Ramos (cell line): ENCODE measurements around the gene NACC1.
"Not testable (repeated sequence)": the region's sequence is repeated elsewhere in the genome, so short reads cannot be mapped to it uniquely, and the experiment has no call there.

Experiments
- in situ Hi-C: fragments of 300-500 bp; cut with MboI; formaldehyde crosslinking; loops from one replicate; pipeline ENCODE4 v1.14.3; 2022; ENCODE audit warnings: low sequenced_read_pairs; ENCODE audit not compliant: unreplicated experiment

NACC1 gene

DNA sequence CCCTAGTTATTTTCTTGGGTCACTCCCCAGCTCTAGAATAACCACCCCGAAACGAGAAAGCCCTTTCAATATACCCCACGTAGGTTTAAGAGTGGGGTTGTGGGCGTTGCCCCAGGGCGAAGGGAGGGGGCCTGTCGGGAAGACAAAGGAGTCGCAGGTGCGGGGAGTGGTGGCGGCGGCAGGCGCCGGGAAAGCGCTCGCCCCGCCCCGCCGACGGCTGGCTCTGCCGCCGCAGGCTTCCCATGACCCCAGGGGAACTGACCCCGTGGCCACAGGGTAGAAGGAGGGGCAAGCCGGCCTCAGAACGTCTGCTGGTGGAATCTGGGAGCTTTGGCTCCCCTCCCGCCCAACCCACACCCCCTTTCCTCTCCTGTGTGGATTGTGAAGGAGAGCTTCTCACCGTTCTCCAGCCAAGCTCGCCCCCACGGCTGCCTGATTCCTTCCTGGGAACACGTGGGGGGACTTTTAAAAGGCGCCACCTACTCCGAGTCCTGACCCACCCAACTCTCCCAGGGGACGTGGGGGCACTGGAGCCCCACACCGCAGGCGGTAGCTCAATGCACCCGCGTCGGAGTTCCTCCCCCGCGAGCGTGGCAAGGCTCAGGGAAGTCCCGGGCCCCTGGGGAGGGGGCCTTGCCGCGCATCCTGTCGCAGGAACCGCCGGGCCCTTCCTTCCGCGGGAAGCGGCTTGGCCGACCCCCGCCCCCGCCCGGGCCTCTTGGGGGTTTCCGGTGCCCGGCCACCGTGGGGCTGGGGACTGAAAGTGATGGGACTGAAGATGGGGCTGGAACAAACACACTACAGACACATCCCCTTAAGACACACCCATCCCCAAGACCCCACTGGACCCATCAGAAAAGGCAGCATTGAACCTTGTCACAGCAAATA, 37.7 kb downstream of the NACC1 start:
- in situ Hi-C loops = no loop called here

DNA sequence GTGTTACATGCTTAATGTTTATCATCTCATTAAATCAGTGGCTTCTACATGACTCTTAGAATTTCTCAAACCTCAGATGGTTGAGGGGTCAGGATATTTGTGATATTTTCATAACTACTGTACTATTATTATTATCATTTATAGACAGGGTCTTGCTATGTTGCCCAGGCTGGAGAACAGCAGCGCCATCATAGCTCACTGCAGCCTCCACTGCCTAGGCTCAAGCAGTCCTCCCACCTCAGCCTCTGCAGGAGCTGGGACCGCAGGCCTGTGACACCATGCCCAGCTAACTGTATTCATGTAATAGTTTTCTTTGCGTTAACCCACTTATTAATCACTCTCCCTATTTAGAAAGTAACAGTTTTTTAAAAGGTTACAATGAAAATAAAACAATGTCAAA, 41.6 kb downstream of the NACC1 start:
- in situ Hi-C loops = no loop called here

DNA sequence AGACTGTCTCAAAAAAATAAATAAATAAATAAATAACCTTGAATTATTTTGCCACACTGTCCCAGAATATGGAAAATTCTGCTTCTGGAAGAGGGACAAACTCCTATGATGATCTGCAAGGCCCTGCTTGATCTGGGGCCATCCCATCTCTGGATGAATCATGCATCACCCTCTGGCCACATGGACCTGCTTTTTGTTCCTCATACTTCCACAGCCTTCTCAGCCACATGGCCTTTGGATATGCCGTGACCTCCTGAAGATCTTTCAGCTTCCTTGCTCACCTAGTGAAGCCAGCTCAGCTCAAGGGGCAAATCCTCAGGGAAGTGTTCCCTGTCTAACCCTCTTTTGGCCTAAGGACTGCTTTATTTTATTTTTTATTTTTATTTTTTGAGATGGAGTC, 42.5 kb downstream of the NACC1 start:
- in situ Hi-C loops = no loop called here

DNA sequence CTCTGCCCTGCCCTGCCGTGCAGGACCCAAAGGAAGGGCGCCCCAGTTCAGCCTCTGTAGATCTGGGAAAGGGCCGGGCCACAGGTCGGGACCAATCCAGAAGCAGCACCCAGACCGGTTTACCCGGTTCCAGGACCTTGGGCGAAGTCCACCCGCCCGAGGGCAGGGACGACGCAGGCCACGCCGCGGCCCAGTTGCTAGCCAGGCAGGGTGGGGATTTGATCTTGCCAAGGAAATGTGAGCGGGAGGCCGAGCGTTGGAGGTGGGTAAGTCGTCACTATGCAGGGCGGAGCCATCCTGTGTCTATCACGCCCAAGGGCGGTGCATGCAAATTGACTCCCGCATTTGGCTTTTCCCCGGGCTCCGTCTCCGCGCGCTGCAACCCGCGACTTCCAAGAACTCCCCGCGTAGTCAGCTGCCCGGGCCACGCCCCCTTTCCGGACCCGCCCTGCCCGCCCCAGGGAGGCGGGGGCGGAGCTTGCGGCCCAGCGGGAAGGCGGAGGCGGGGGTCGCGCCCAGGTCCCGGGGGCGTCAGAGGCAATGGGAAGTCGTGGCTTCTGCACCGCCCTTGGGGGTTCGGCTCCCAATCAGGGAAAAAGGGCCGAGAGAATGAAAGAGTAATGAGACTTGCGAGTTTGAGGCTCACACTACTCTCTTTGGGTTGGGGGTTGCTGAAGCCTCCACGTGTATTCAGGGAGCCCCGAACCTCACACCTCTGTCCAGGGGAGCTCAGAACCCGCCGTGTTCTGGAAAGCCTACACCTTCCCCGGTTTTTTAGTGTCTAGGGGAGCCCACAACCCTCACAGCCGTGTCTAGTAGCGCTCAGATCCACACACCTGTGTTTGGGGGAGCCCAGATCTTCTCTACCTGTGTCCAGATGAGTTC, 44.9 kb downstream of the NACC1 start:
- in situ Hi-C loops = no loop called here

DNA sequence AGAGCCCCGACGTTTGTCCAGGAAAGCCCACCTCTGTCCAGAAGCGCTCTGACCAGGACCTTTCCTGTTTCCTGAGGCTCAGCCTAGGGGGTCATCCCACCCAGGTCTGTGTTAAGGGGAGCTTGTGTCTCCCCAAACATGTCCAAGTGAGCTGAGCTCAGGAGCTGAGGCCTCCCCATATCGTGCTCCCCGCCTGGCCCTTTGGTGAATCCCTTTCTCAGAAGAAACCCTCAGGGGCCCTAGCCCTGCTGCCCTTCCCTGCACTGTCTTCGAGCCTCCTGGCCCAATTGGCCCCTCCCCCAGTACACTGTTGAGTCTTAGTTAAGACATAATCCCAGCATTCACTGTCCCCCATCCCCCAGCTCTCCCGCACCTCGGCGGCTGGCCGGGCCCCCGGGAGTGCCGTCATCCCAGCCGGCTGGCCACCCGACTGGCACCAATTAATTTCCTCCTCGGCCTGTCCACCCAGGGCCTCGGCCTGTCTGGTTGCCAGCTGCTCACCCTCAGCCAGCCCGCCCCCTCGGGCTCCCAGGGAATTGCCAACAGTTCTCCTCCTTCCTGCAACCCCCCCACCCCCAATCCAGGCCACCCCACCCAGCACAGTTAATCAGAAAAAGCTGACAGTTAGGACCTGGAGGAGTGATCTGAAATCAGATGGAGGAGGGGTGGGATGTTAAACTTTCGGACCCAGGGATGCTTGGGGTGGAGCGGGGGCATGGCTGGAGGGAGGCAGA, 45.7 kb downstream of the NACC1 start:
- in situ Hi-C loops = no loop called here

DNA sequence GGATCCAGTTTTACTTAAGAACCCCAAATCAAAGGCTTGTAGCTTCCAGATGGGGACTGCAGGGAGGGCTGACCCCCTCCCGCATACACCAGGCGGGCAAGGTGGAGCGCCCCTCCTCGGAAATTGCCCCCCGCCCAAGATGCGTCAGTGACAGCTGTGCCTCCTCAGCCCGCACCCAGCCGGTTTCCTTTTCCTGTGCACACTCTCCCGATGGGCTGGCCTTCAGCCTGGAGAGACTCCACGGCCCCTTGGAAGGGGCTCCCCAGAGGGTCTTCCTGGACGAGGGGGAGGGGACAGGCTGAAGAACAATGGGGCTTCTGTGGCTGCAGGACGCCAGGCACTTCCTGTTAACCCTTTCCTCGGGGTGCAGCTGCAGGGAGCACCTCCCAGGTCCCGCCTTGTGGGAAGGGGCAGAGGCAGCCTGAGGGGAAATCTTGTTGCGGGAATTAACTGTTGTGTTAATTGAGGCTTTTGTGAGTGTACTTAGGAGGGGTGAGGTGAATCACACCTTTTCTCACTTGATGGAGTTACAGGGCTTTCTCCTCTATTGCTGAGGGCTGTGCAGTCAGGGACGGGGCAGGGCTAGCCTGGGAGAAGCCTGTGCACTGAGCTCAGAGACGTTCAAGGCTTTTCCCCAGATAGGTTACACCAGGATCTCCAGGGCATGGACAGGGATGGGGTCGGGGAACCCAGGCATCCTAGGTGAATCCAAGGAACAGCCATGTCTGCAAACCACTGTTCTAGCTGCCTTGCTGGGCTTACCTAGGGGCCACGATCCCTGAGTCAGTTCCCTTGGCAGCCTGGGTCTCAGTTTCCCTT, 46.5 kb downstream of the NACC1 start:
- in situ Hi-C loops = no loop called here

DNA sequence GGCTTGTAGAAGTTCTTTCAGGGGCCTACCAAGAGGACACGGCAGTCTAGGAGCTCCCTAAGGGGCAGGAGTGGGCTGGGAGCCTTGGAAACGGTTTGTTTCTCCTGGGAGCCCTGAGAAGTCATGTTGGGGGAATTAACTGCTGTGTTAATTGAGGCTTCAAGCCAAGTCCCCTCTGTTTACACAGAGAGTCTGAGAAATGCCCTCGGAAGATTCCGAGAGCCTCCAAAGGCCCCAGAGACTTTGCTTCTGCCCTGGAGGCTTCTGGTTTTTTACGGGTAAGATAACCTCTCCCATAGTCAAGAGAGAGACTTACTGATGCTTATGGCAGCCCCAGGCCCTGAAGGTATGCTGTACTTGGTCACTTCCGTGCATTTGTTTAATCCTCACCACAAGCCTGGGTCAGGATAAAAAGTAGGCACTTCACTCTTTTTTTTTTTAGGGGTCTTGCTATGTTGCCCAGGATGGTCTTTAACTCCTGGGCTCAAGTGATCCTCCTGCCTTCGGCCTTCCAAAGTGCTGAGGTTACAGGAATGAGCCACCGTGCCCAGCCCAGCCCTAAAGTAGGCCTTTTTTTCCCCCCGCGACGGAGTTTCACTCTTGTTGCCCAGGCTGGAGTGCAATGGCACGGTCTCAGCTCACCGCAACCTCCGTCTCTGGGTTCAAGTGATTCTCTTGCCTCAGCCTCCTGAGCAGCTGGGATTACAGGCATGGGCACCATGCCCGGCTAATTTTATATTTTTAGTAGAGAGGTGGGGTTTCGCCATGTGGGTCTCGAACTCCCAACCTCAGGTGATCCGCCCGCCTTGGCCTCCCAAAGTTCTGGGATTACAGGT, 47.3 kb downstream of the NACC1 start:
- in situ Hi-C loops = no loop called here

DNA sequence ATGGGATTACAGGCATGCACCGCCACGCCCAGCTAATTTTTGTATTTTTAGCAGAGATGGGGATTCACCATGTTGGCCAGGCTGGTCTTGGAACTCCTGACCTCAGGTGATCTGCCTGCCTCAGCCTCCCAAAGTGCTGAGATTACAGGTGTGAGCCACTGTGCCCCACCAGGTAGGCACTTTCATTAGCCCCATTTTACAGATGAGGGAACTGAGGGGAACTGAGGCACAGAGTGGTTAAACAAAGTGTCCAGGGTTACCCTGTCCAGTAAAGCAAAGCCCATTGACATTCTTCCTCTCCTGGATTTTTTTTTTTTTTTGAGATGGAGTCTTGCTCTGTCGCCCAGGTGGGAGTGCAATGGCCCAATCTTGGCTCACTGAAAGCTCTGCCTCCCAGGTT, 48.1 kb downstream of the NACC1 start:
- in situ Hi-C loops = not testable (repeated sequence)

DNA sequence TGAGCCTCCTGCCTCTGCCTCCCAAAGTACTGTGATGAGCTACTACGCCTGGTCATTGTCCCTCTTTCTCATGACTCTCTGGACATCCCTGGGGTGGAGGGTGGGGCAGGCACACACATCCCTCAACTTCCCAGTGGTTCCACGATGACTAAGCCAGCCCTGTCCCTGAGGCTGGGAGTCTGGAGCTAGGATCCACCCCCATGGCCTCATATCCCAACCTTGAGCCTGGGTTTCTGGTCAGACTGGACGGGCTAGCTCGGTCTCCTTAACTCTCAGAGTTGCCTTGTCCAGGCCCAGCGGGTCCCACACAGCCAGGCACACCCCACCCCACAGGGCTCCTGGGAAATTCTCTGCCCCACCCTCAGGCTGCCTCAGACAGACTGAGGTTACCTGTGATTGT, 51.7 kb downstream of the NACC1 start:
- in situ Hi-C loops = no loop called here

DNA sequence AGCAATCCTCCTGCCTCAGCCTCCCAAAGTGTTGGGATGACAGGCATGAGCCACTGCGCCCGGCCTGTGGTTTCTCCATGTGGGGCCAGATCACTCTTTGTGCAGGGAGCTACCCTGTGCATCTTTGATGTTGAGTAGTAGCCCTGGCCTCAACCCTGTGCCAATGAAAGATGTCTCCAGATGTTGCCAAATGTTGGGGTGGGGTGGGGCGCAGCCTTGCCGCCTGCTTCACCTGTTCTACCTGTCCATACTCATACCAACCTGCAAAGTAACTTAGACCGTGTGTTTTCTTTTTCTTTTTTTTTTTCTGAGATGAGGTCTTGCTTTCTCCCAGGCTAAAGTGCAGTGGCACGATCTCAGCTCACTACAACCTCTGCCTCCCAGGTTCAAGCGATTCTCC, 53.1 kb downstream of the NACC1 start:
- in situ Hi-C loops = no loop called here

DNA sequence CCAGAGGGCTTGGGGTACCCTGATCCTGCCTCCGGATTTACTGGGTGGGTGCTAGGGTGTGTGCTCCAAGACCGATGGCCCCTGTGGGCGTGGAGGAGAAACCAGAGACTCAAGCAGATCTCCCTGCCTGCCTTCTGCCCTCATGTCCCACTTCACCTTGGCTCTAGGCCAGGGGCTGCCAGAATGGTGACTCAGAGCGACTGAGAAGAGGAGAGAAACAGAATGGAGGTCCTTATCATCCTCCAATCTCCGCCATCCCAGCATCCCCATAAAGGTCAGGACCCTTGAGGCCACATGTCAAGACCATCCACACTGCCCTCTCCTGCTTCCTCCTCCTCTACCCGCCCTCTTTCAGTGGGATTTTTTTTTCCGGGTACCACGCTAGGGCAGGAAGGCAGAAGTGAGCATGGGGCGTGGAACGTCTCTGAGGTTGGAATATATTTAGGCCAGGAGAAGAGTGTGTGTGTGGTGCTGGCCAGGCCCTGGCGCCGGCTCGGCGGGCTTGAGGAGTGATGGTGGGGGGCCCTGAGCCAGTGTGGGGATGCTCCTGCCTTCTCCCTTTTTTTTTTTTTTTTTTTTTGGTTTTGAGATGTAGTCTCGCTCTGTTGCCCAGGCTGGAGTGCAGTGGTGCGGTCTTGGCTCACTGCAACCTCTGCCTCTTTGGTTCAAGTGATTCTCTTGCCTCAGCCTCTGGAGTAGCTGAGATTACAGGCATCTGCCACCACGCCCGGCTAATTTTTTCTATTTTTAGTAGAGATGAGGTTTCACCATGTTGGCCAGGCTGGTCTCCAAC, 54.5 kb downstream of the NACC1 start:
- in situ Hi-C loops = no loop called here

DNA sequence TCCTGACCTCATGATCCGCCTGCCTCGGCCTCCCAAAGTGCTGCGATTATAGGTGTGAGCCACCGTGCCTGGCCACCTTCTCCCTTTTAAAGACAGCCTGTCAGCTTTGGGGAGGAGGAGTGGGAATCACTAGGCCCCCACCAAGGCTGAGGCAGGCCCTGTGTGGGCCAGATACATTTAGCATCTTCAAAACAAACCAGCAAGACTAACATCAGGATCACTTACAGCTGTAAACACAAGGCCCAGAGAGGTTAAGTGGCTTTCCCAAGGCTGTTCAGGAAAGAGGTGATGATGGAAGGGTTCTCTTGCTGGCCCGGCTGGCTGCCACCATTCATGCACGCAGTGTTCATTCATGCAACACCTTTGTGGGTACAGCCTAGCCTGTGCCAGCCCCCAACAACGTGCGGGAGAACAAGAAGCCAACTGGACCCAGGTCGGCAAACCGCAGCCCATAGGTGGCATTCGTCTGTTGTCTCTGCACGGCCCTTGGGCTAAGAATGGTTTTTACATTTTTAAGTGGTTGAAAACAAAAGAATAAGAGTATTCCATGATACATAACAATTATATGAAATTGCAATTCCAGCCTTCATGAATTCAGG, 55.2 kb downstream of the NACC1 start:
- in situ Hi-C loops = no loop called here

DNA sequence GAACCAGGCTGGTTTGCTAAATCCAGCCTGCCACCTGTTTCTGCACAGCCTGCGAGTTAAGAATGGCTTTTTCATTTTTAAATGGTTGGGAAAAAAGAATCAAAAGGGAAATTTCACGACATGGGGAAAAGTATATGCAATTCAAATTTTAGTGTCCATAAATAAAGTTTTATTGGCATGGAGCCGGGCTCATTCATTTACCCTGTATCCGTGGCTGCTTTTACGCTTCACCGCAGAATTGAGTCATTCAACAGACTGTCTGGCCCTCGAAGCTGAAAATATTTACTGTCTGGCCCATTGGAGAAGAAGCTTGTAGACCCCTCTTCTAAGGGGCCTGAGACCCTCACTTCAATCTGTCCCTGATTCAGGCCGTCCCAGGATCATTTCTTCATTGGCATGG, 58.3 kb downstream of the NACC1 start:
- in situ Hi-C loops = no loop called here

DNA sequence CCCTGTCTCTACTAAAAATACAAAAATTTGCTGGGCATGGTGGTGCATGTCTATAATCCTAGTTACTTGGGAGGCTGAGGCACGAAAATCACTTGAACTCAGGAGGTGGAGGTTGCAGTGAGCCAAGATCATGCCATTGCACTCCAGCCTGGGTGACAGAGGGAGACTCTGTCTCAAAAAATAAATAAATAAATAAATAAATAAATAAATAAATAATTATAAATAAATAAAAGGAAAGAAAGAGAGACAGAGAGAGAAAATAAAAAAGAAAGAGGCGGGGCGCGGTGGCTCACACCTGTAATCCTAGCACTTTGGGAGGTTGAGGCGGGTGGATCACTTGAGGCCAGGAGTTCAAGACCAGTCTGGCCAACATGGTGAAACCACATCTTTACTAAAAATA, 59.5 kb downstream of the NACC1 start:
- in situ Hi-C loops = not testable (repeated sequence)

DNA sequence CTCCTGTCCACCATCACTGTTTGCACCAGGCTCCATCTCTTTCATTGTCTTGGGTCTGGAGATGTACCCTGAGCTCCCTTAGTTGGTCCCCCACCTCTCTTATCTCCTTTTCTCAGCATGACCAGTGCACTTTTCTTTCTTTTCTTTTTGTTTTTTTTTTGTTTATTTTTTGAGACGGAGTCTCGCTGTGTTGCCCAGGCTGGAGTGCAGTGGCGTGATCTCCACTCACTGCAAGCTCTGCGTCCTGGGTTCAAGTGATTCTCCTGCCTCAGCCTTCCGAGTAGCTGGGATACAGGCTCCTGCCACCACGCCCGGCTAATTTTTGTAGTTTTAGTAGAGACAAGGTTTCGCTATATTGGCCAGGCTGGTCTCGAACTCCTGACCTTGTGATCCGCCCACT, 60.2 kb downstream of the NACC1 start:
- in situ Hi-C loops = not testable (repeated sequence)

DNA sequence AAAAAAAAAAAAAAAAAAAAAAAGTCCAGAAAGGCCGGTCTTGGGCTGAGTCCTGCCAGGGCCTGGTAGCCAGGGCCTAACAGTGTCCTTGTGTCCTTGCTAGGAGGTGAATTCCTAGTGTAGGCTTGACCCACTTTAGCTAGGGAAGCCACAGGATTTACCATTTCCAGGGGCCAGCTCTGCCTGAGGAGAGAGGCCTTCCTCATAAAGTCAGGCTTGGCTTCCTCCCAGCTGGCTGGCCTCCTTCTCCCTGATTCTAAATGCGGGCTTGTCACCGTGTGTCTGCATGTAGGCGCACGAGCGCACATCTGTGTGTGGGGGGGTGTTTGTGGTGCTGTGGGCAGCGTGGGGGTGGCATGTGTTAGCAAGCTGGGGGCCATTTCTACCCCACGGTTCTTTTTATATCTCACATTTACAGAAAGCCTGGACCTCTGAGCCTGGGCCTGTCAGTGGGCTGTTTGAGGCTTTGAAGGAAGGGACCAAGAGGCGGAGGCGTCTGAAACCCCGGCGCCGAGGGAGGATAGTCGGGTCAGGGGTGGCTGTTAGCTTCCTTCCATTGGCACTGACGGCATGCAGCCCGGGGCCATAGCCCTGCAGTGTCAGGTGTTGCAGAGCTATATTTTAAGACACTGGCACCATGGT, 63.8 kb downstream of the NACC1 start:
- in situ Hi-C loops = no loop called here

DNA sequence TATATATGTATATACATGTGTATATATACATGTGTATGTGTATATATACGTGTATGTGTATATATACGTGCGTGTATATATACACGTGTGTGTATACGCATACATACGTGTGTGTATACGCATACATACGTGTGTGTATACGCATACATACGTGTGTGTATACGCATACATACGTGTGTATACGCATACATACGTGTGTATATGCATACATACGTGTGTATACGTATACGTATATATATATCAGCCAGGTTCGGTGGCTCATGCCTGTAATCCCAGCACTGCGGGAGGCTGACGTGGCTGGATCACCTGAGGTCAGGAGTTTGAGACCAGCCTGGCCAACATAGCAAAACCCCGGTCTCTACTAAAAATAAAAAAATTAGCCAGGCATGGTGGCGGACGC, 66.9 kb downstream of the NACC1 start:
- in situ Hi-C loops = not testable (repeated sequence)
